Regular cardiac myocyte (primary cell): ENCODE results near the gene CLK2. TPM values are rescaled to one million over a fixed set of nuclear protein-coding genes. Genes with fewer than 3 reads are reported as not detected.

Source experiments
- total RNA-seq: library from RNA; depleted of rRNA; stranded (reverse); fragments of >200 nt; gene quantifications from 2 replicates; pipeline ENCODE4 v1.2.3, GENCODE V29; 2014

Gene CLK2
- 22.0 and 25.7 TPM in 2 replicates for total RNA-seq

GRCh38 chr1:155273343-155274245 lies at the start of gene CLK2:
CLK2 (minus strand) TSS chr1:155273504; CDS start chr1:155270977, 2,527 bp downstream.

GRCh38 chr1:155320661-155321617 lies 47.6 kb upstream of the CLK2 start, which contains the start of gene RUSC1:
RUSC1 (plus strand) TSS chr1:155320894; CDS start chr1:155321774, 880 bp downstream.

GRCh38 chr1:155308493-155309422 lies 35.5 kb upstream of the CLK2 start, which contains the start of gene FDPS:
FDPS (plus strand) TSS chr1:155308866; CDS start chr1:155309790, 924 bp downstream.

GRCh38 chr1:155301342-155301841 lies 28.1 kb upstream of the CLK2 start, which contains the start of gene PKLR:
PKLR (minus strand) TSS chr1:155301438; CDS start chr1:155301395, 43 bp downstream.

GRCh38 chr1:155277070-155277901 lies 4.0 kb upstream of the CLK2 start, which contains the start of gene HCN3:
HCN3 (plus strand) TSS chr1:155277463; CDS start chr1:155277591, 128 bp downstream.

GRCh38 chr1:155261852-155262673 lies 11.2 kb downstream of the CLK2 start, which contains the start of gene SCAMP3:
SCAMP3 (minus strand) TSS chr1:155262360; CDS start chr1:155262151, 209 bp downstream.

GRCh38 chr1:155255243-155256007 lies 17.9 kb downstream of the CLK2 start, which contains the start of gene ENTREP3:
ENTREP3 (minus strand) TSS chr1:155255483; CDS start chr1:155254877, 606 bp downstream.

Other genes with a start within 250 kb of the CLK2 start
- gene DCST2, start 239.7 kb downstream of the CLK2 start, total RNA-seq = not detected in 2 replicates
- gene DCST1, start 239.7 kb downstream of the CLK2 start, total RNA-seq = not detected in 2 replicates
- gene ADAM15, start 222.2 kb downstream of the CLK2 start, total RNA-seq = 66.8 and 66.9 TPM in 2 replicates
- gene EFNA4, start 209.8 kb downstream of the CLK2 start, total RNA-seq = 1.9 and 3.7 TPM in 2 replicates
- 0.77 and 3.1 TPM in 2 replicates for gene EFNA3, start 194.7 kb downstream of the CLK2 start, total RNA-seq
- gene EFNA1, start 145.6 kb downstream of the CLK2 start, total RNA-seq = 0.19 and 1.4 TPM in 2 replicates
- 26.6 and 27.3 TPM in 2 replicates for gene SLC50A1, start 137.7 kb downstream of the CLK2 start, total RNA-seq
- gene DPM3, start 133.0 kb downstream of the CLK2 start, total RNA-seq = 27.6 and 28.0 TPM in 2 replicates
- 138 TPM in 2 replicates for gene KRTCAP2, start 100.2 kb downstream of the CLK2 start, total RNA-seq
- gene TRIM46, start 99.7 kb downstream of the CLK2 start, total RNA-seq = 1.5 and 2.5 TPM in 2 replicates
- 7.9 and 14.4 TPM in 2 replicates for gene THBS3, start 65.6 kb downstream of the CLK2 start, total RNA-seq
- 44.3 and 57.3 TPM in 2 replicates for gene MTX1, start 64.8 kb downstream of the CLK2 start, total RNA-seq
- gene ENTREP3, start 18.0 kb downstream of the CLK2 start, total RNA-seq = 3.4 and 3.5 TPM in 2 replicates
- 32.1 and 42.9 TPM in 2 replicates for gene SCAMP3, start 11.1 kb downstream of the CLK2 start, total RNA-seq
- gene HCN3, start 4.0 kb upstream of the CLK2 start, total RNA-seq = 0.19 and 0.85 TPM in 2 replicates
- gene PKLR, start 27.9 kb upstream of the CLK2 start, total RNA-seq = 0.56 TPM in 1 of 2 replicates, not detected in the other
- gene FDPS, start 35.4 kb upstream of the CLK2 start, total RNA-seq = 110 and 204 TPM in 2 replicates
- 11.8 and 16.1 TPM in 2 replicates for gene RUSC1, start 47.4 kb upstream of the CLK2 start, total RNA-seq